ENCODE data around the gene TTC7B.

Gene TTC7B

GRCh38 chr14:90819734-90820393 lies 3.6 kb upstream of the TTC7B start:
- Histone ChIP-seq H3K9ac (ENCODE audit: low read length) (no peak overlapping the region), H2AFZ (ENCODE audit: low read depth, low read length, severe bottlenecking) (no peak overlapping the region), H4K20me1 (ENCODE audit: low read depth, low read length) (no peaks in the 10 kb centered on the region), H3K9me3 (ENCODE audit: insufficient read depth, low read length) (peaks cover 10% of the 10 kb centered on the region; the same call in 1 of the 2 replicates), H3K4me2 (ENCODE audit: low read depth, low read length, poor library complexity, severe bottlenecking) (no peak overlapping the region), H3K36me3 (ENCODE audit: low read length) (no peaks in the 10 kb centered on the region), H3K79me2 (ENCODE audit: insufficient read depth, low read length) (no peaks in the 10 kb centered on the region), H3K9me2 (replicated peaks; ENCODE audit: insufficient read depth, low read length) (no peaks in the 10 kb centered on the region), H3K4me3 (ENCODE audit: insufficient read depth, low read length, poor library complexity, severe bottlenecking) (no peak overlapping the region), H3K27ac (ENCODE audit: low read depth, low read length) (no peak overlapping the region), H3F3A (ENCODE audit: insufficient read depth) (no peaks in the 10 kb centered on the region), H3K27me3 (ENCODE audit: low read length) (no peaks in the 10 kb centered on the region; the same call in 1 of the 2 replicates)
- TF ChIP-seq CTCF (IDR thresholded peaks at IDR 0.05; ENCODE audit: insufficient read depth, low read length, poor library complexity, severe bottlenecking): no peak

GRCh38 chr14:90818715-90819114 lies 2.5 kb upstream of the TTC7B start:
- no peaks in the 10 kb centered on the region for H4K20me1 ChIP-seq (ENCODE audit: low read depth, low read length)
- no peak overlapping the region for H3K9ac ChIP-seq (ENCODE audit: low read length)
- H3K4me2 ChIP-seq (ENCODE audit: low read depth, low read length, poor library complexity, severe bottlenecking): no peak overlapping the region
- no peaks in the 10 kb centered on the region for H3K79me2 ChIP-seq (ENCODE audit: insufficient read depth, low read length)
- H3K9me2 ChIP-seq (replicated peaks; ENCODE audit: insufficient read depth, low read length): no peaks in the 10 kb centered on the region
- no peaks in the 10 kb centered on the region for H3K36me3 ChIP-seq (ENCODE audit: low read length)
- TF ChIP-seq CTCF (IDR thresholded peaks at IDR 0.05; ENCODE audit: insufficient read depth, low read length, poor library complexity, severe bottlenecking): no peak
- no peak for TF ChIP-seq EZH2phosphoT487 (conservative IDR thresholded peaks at IDR 0.05; ENCODE audit: low read length)
- H3K27ac ChIP-seq (ENCODE audit: low read depth, low read length): no peak overlapping the region
- H3K27me3 ChIP-seq (ENCODE audit: low read length): no peaks in the 10 kb centered on the region
- H3K4me3 ChIP-seq (ENCODE audit: insufficient read depth, low read length, poor library complexity, severe bottlenecking): no peak overlapping the region
- H3F3A ChIP-seq (ENCODE audit: insufficient read depth): no peaks in the 10 kb centered on the region
- no peak overlapping the region for H2AFZ ChIP-seq (ENCODE audit: low read depth, low read length, severe bottlenecking)
- 0 out of 2 replicates have a peak, but pooled peaks cover 4% of the 10 kb centered on the region for H3K9me3 ChIP-seq (ENCODE audit: insufficient read depth, low read length)

GRCh38 chr14:90816681-90817436 lies 629 bp upstream of the TTC7B start:
- TF ChIP-seq EZH2phosphoT487 (conservative IDR thresholded peaks at IDR 0.05; ENCODE audit: low read length): no peak
- no peak for TF ChIP-seq CTCF (IDR thresholded peaks at IDR 0.05; ENCODE audit: insufficient read depth, low read length, poor library complexity, severe bottlenecking)
- Histone ChIP-seq H3K4me3 (ENCODE audit: insufficient read depth, low read length, poor library complexity, severe bottlenecking) (no peak overlapping the region), H3K4me2 (ENCODE audit: low read depth, low read length, poor library complexity, severe bottlenecking) (no peak overlapping the region), H3F3A (ENCODE audit: insufficient read depth) (no peaks in the 10 kb centered on the region), H3K9ac (ENCODE audit: low read length) (no peak overlapping the region), H3K9me3 (ENCODE audit: insufficient read depth, low read length) (no peaks in the 10 kb centered on the region), H2AFZ (ENCODE audit: low read depth, low read length, severe bottlenecking) (no peak overlapping the region), H4K20me1 (ENCODE audit: low read depth, low read length) (no peaks in the 10 kb centered on the region), H3K79me2 (ENCODE audit: insufficient read depth, low read length) (no peaks in the 10 kb centered on the region), H3K27me3 (ENCODE audit: low read length) (no peaks in the 10 kb centered on the region), H3K27ac (ENCODE audit: low read depth, low read length) (no peak overlapping the region), H3K36me3 (ENCODE audit: low read length) (no peaks in the 10 kb centered on the region), H3K9me2 (replicated peaks; ENCODE audit: insufficient read depth, low read length) (no peaks in the 10 kb centered on the region)

Data from SU-DHL-6 (cell line).